Brain microvascular endothelial cell (primary cell): ENCODE measurements around the gene BTNL3.
"Not testable (repeated sequence)": the region's sequence is repeated elsewhere in the genome, so short reads cannot be mapped to it uniquely, and the experiment has no call there.

ENCODE experiments used
- DNase-seq: peaks from one replicate; pipeline ENCODE4 v3.0.0-alpha.2; 2020
- H3K27ac ChIP-seq: fragments of 250-450 bp; sonication (Bioruptor Pico); 2 replicates; pipeline ENCODE4 v1.5.1; 2020; ENCODE audit warnings: mild to moderate bottlenecking, moderate library complexity
- H3K27me3 ChIP-seq: fragments of 250-450 bp; sonication (Bioruptor Pico); replicated peaks from 2 replicates; pipeline ENCODE4 v1.5.1; 2020; ENCODE audit warnings: mild to moderate bottlenecking
- H3K36me3 ChIP-seq: fragments of 250-450 bp; sonication (Bioruptor Pico); replicated peaks from 2 replicates; pipeline ENCODE4 v1.5.1; 2020; ENCODE audit warnings: mild to moderate bottlenecking
- H3K4me3 ChIP-seq: 2 replicates; pipeline ENCODE4 v1.5.1; 2011; ENCODE audit warnings: low read depth, mild to moderate bottlenecking, control low read depth, low read length, moderate library complexity
- CTCF ChIP-seq: IDR thresholded peaks from 2 replicates; pipeline ENCODE4 v1.5.1; 2011; ENCODE audit warnings: low read depth, mild to moderate bottlenecking, moderate library complexity, low read length, control low read depth, inconsistent platforms; ENCODE audit errors: missing control alignments
- in situ Hi-C: cut with HindIII; loops from 2 replicates; pipeline ENCODE4 v1.10.0; 2017; ENCODE audit warnings: low sequenced_read_pairs, low pct_ligation_motif_present

BTNL3 gene

GRCh38 chr5:181005791-181006190 is 17.1 kb downstream of the BTNL3 start:
- no peak overlapping the region for H3K27ac ChIP-seq
- no peak for TF ChIP-seq CTCF
- no peaks in the 10 kb centered on the region for H3K27me3 ChIP-seq
- in situ Hi-C loops = no loop called here
- H3K4me3 ChIP-seq = no peak overlapping the region
- H3K36me3 ChIP-seq = no peaks in the 10 kb centered on the region
- DNase-seq = no peak

GRCh38 chr5:181008136-181008535 is 19.5 kb downstream of the BTNL3 start:
- no peak overlapping the region for H3K27ac ChIP-seq
- in situ Hi-C loops = no loop called here
- H3K27me3 ChIP-seq = no peaks in the 10 kb centered on the region
- DNase-seq = no peak
- no peaks in the 10 kb centered on the region for H3K36me3 ChIP-seq
- H3K4me3 ChIP-seq = no peak overlapping the region
- no peak for TF ChIP-seq CTCF

- DNase-seq, H3K4me3 ChIP-seq, H3K27ac ChIP-seq, H3K36me3 ChIP-seq, in situ Hi-C loops, H3K27me3 ChIP-seq: not testable (repeated sequence)
Measured at GRCh38 chr5:181010018-181010417, 21.4 kb downstream of the BTNL3 start.

GRCh38 chr5:181014654-181015053 is 26.0 kb downstream of the BTNL3 start:
- H3K36me3 ChIP-seq, H3K27ac ChIP-seq, in situ Hi-C loops, H3K4me3 ChIP-seq, H3K27me3 ChIP-seq, DNase-seq: not testable (repeated sequence)

GRCh38 chr5:181017448-181017847 is 28.8 kb downstream of the BTNL3 start:
- H3K4me3 ChIP-seq, H3K27me3 ChIP-seq, in situ Hi-C loops, DNase-seq, H3K36me3 ChIP-seq, H3K27ac ChIP-seq: not testable (repeated sequence)

- TF ChIP-seq CTCF = no peak
Measured at GRCh38 chr5:181020688-181021087, 32.0 kb downstream of the BTNL3 start.

GRCh38 chr5:181024245-181025064 is 35.8 kb downstream of the BTNL3 start:
- DNase-seq = no peak
- Histone ChIP-seq H3K4me3 (no peak overlapping the region), H3K27ac (no peak overlapping the region), H3K27me3 (no peaks in the 10 kb centered on the region), H3K36me3 (no peaks in the 10 kb centered on the region)
- in situ Hi-C loops = no loop called here
- no peak for TF ChIP-seq CTCF

More at GRCh38 chr5:181020688-181021087, 32.0 kb downstream of the BTNL3 start:
- Histone ChIP-seq H3K27me3 (no peaks in the 10 kb centered on the region), H3K4me3 (no peak overlapping the region), H3K27ac (no peak overlapping the region), H3K36me3 (no peaks in the 10 kb centered on the region)
- no peak for DNase-seq
- in situ Hi-C loops = no loop called here
